HepG2 (cell line): ENCODE data around the gene FAM199X. TPM values are rescaled to one million over a fixed set of nuclear protein-coding genes. Genes with fewer than 3 reads are reported as not detected.
A peak's percentile ranks its signal among the peaks of the same experiment; 100 is the strongest.

Experiments used
- DMAP1 ChIP-seq: IDR thresholded peaks from 2 replicates; pipeline ENCODE4 v1.6.1; 2016
- GATAD2A ChIP-seq: IDR thresholded peaks from 2 replicates; pipeline ENCODE4 v1.6.1; 2016
- JUND ChIP-seq: sonication (generic); formaldehyde crosslinking; IDR thresholded peaks from 2 replicates; pipeline ENCODE4 v1.8.0; 2022; ENCODE audit warnings: mild to moderate bottlenecking, missing genetic modification reagents
- RELA ChIP-seq: sonication (generic); formaldehyde crosslinking; IDR thresholded peaks from 2 replicates; pipeline ENCODE4 v1.4.0; 2020; ENCODE audit warnings: missing genetic modification reagents
- SOX6 ChIP-seq, 2 experiments: fragments of 450-650 bp in 1 of 2; sonication (generic) in 1 of 2; formaldehyde crosslinking in 1 of 2; IDR thresholded peaks; 2 replicates each; pipeline versions ENCODE4 v1.4.0 to v1.6.1; 2017 to 2020; ENCODE audit warnings: antibody characterized with exemption in 1 of 2, mild to moderate bottlenecking in 1 of 2, missing genetic modification reagents in 1 of 2
- TBX3 ChIP-seq: fragments of 450-650 bp; IDR thresholded peaks from 2 replicates; pipeline ENCODE4 v1.6.1; 2017; ENCODE audit warnings: antibody characterized with exemption, mild to moderate bottlenecking, inconsistent platforms, borderline replicate concordance
- THAP11 ChIP-seq: IDR thresholded peaks from 2 replicates; pipeline ENCODE4 v1.6.1; 2016; ENCODE audit warnings: missing biosample characterization, missing genetic modification reagents
- ZBTB39 ChIP-seq: sonication (generic); formaldehyde crosslinking; IDR thresholded peaks from 2 replicates; pipeline ENCODE4 v1.5.0; 2020; ENCODE audit warnings: missing genetic modification reagents
- ZNF18 ChIP-seq: sonication (generic); formaldehyde crosslinking; IDR thresholded peaks from 2 replicates; pipeline ENCODE4 v1.8.0; 2022; ENCODE audit warnings: mild to moderate bottlenecking, missing genetic modification reagents; ENCODE audit not compliant: insufficient replicate concordance
- ZNF251 ChIP-seq: sonication (generic); formaldehyde crosslinking; IDR thresholded peaks from 2 replicates; pipeline ENCODE4 v1.9.0; 2021; ENCODE audit warnings: mild to moderate bottlenecking, missing genetic modification reagents
- ZNF446 ChIP-seq: sonication (generic); formaldehyde crosslinking; IDR thresholded peaks from 2 replicates; pipeline ENCODE4 v1.5.0; 2020; ENCODE audit warnings: mild to moderate bottlenecking, missing genetic modification reagents
- ZNF790 ChIP-seq: sonication (generic); formaldehyde crosslinking; IDR thresholded peaks from 2 replicates; pipeline ENCODE4 v1.8.0; 2022; ENCODE audit warnings: missing genetic modification reagents, mild to moderate bottlenecking, borderline replicate concordance
- polyA plus RNA-seq, 8 experiments: library from polyadenylated mRNA; depleted of rRNA in 3 of 8; stranded (reverse) in 7 of 8; unstranded in 1 of 8; fragments of >200 nt; fragmentation: Illumina TruSeq in 4 of 8; extraction: Trizol in 4 of 8; gene quantifications; 2 replicates each; pipeline versions ENCODE4 v1.2.1 to v1.2.3, GENCODE V29; 2011 to 2016; ENCODE audit warnings: low read depth in 4 of 8, missing spikeins in 1 of 8, mixed read lengths in 1 of 8; ENCODE audit not compliant: insufficient read depth in 1 of 8
- total RNA-seq, 5 experiments: library from RNA; depleted of rRNA; stranded (reverse); fragments of >200 nt; fragmentation: Illumina TruSeq; extraction: Trizol; gene quantifications; 2 replicates each; pipeline ENCODE4 v1.2.3, GENCODE V29; 2016; ENCODE audit warnings: low read depth in 1 of 5
- TF ChIP-seq, protein P1 (sequence below): sonication (generic); formaldehyde crosslinking; IDR thresholded peaks from 2 replicates; pipeline ENCODE4 v1.5.1; 2020; ENCODE audit warnings: mild to moderate bottlenecking, missing genetic modification reagents, borderline replicate concordance
- TF ChIP-seq, protein P2 (sequence below), 2 experiments: sonication (generic) in 1 of 2; formaldehyde crosslinking in 1 of 2; IDR thresholded peaks; 2 replicates each; pipeline versions ENCODE4 v1.4.0 to v1.6.1; 2016 to 2020; ENCODE audit warnings: borderline replicate concordance in 1 of 2, low read depth in 1 of 2, mild to moderate bottlenecking in 1 of 2, missing genetic modification reagents in 1 of 2
- TF ChIP-seq, protein P3 (sequence below): sonication (generic); formaldehyde crosslinking; IDR thresholded peaks from 2 replicates; pipeline ENCODE4 v1.5.0; 2020; ENCODE audit warnings: mild to moderate bottlenecking, missing genetic modification reagents

FAM199X gene
- total and polyA plus RNA-seq, 2 of the 13 experiments (the other 11 are each of a cell fraction or from before 2014, with no cell fraction given), result 5.1 to 18.0 TPM

GRCh38 chrX:104156630-104157529, 9.4 kb upstream of the FAM199X start, which contains the start of gene SLC25A53 (continued):
- TF ChIP-seq ZNF18 (CRISPR knock-in tag), result no peak
- no peak for TF ChIP-seq ZBTB39 (CRISPR knock-in tag)
- TF ChIP-seq, protein P1, sequence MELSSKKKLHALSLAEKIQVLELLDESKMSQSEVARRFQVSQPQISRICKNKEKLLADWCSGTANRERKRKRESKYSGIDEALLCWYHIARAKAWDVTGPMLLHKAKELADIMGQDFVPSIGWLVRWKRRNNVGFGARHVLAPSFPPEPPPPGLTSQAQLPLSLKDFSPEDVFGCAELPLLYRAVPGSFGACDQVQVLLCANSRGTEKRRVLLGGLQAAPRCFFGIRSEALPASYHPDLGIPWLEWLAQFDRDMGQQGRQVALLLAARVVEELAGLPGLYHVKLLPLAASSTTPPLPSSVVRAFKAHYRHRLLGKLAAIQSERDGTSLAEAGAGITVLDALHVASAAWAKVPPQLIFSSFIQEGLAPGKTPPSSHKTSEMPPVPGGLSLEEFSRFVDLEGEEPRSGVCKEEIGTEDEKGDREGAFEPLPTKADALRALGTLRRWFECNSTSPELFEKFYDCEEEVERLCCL (CRISPR knock-in tag), result no peak
- 0 out of 2 replicates have a peak, but pooled peaks have one; percentile 44 for TF ChIP-seq ZNF446 (CRISPR knock-in tag)
- TF ChIP-seq DMAP1 (CRISPR knock-in tag), result peak; percentile 56; the same call in 1 of the 2 replicates
- 0 out of 2 replicates have a peak, but pooled peaks have one; percentile 36 for TF ChIP-seq ZNF790 (CRISPR knock-in tag)
- no peak for TF ChIP-seq RELA (CRISPR knock-in tag)
- no peak for TF ChIP-seq SOX6 (IDR thresholded peaks at IDR 0.05)
- no peak; the same call in 1 of the 2 replicates for TF ChIP-seq SOX6 (CRISPR knock-in tag; IDR thresholded peaks at IDR 0.05)
- TF ChIP-seq GATAD2A (CRISPR knock-in tag), result no peak; the same call in 1 of the 2 replicates
- peak; percentile 90 for TF ChIP-seq THAP11 (CRISPR knock-in tag)
- TF ChIP-seq ZNF251 (CRISPR knock-in tag), result no peak
- TF ChIP-seq, protein P2, sequence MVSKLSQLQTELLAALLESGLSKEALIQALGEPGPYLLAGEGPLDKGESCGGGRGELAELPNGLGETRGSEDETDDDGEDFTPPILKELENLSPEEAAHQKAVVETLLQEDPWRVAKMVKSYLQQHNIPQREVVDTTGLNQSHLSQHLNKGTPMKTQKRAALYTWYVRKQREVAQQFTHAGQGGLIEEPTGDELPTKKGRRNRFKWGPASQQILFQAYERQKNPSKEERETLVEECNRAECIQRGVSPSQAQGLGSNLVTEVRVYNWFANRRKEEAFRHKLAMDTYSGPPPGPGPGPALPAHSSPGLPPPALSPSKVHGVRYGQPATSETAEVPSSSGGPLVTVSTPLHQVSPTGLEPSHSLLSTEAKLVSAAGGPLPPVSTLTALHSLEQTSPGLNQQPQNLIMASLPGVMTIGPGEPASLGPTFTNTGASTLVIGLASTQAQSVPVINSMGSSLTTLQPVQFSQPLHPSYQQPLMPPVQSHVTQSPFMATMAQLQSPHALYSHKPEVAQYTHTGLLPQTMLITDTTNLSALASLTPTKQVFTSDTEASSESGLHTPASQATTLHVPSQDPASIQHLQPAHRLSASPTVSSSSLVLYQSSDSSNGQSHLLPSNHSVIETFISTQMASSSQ (IDR thresholded peaks at IDR 0.05; ENCODE audit: low read depth), result no peak
- TF ChIP-seq, protein P2 (CRISPR knock-in tag; IDR thresholded peaks at IDR 0.05; ENCODE audit: borderline replicate concordance), result peak; percentile 32; the same call in 1 of the 2 replicates
- TF ChIP-seq TBX3, result peak; percentile 62; the same call in 1 of the 2 replicates
- TF ChIP-seq, protein P3, sequence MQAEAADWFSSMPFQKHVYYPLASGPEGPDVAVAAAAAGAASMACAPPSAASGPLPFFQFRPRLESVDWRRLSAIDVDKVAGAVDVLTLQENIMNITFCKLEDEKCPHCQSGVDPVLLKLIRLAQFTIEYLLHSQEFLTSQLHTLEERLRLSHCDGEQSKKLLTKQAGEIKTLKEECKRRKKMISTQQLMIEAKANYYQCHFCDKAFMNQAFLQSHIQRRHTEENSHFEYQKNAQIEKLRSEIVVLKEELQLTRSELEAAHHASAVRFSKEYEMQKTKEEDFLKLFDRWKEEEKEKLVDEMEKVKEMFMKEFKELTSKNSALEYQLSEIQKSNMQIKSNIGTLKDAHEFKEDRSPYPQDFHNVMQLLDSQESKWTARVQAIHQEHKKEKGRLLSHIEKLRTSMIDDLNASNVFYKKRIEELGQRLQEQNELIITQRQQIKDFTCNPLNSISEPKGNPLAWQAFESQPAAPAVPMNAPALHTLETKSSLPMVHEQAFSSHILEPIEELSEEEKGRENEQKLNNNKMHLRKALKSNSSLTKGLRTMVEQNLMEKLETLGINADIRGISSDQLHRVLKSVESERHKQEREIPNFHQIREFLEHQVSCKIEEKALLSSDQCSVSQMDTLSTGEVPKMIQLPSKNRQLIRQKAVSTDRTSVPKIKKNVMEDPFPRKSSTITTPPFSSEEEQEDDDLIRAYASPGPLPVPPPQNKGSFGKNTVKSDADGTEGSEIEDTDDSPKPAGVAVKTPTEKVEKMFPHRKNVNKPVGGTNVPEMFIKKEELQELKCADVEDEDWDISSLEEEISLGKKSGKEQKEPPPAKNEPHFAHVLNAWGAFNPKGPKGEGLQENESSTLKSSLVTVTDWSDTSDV, result no peak
- TF ChIP-seq JUND (CRISPR knock-in tag), result no peak
